H1 (cell line): Measurements from ENCODE around the gene CNGB1. TPM values are rescaled to one million over a fixed set of nuclear protein-coding genes. Genes with fewer than 3 reads are reported as not detected.
"Not testable (repeated sequence)": the region's sequence is repeated elsewhere in the genome, so short reads cannot be mapped to it uniquely, and the experiment has no call there.

Experiments used
- CTCF ChIA-PET: fragments of 300-600 bp; sonication (Branson Sonifier 250); formaldehyde crosslinking; loops from one replicate; lab custom pipeline; 2021; ENCODE audit not compliant: partially characterized antibody; lab: Charles Lee
- POLR2A ChIA-PET: fragments of 300-600 bp; sonication (Branson Sonifier 250); formaldehyde crosslinking; loops from one replicate; lab custom pipeline; 2021; ENCODE audit warnings: inconsistent platforms; ENCODE audit not compliant: partially characterized antibody; lab: Charles Lee
- DNase-seq, 2 experiments: peaks; one replicate each; pipeline versions ENCODE4 v3.0.0 to v3.0.0-alpha.2; 2010 to 2022; ENCODE audit warnings: low spot score in 2 of 2, low read depth in 1 of 2, mixed read lengths in 1 of 2
- FAIRE-seq: peaks from 2 replicates; lab custom pipeline; 2011; peaks lifted over from hg19 to GRCh38; lab: Jason Lieb, UNC
- H2AFZ ChIP-seq: 2 replicates; pipeline ENCODE4 v1.8.1; 2012; ENCODE audit warnings: low read length, inconsistent platforms
- H2AK5ac ChIP-seq: 2 replicates; pipeline ENCODE4 v1.6.1; 2013; ENCODE audit warnings: low read depth, low read length
- H2BK120ac ChIP-seq: replicated peaks from 2 replicates; pipeline ENCODE3; 2013; ENCODE audit warnings: low read depth, low read length, inconsistent platforms
- H2BK12ac ChIP-seq: 2 replicates; pipeline ENCODE4 v1.6.1; 2013; ENCODE audit warnings: low read depth, low read length
- H2BK15ac ChIP-seq: 2 replicates; pipeline ENCODE4 v1.6.1; 2013; ENCODE audit warnings: low read length
- H2BK20ac ChIP-seq: 2 replicates; pipeline ENCODE4 v1.6.1; 2013; ENCODE audit warnings: low read length
- H2BK5ac ChIP-seq: 2 replicates; pipeline ENCODE4 v1.6.1; 2013; ENCODE audit warnings: low read depth, low read length
- H3K14ac ChIP-seq: 2 replicates; pipeline ENCODE4 v1.6.1; 2013; ENCODE audit warnings: inconsistent platforms; ENCODE audit not compliant: insufficient read length
- H3K18ac ChIP-seq: 2 replicates; pipeline ENCODE4 v1.6.1; 2013; ENCODE audit warnings: low read length; ENCODE audit errors: extremely low read depth
- H3K23ac ChIP-seq: 2 replicates; pipeline ENCODE4 v1.6.1; 2013; ENCODE audit warnings: inconsistent platforms; ENCODE audit not compliant: insufficient read length
- H3K23me2 ChIP-seq: 2 replicates; pipeline ENCODE4 v1.6.1; 2013; ENCODE audit warnings: low read depth, low read length
- H3K27ac ChIP-seq: 2 replicates; pipeline ENCODE4 v1.6.1; 2011; ENCODE audit warnings: low read depth, low read length, inconsistent platforms
- H3K27me3 ChIP-seq, 4 experiments: replicated peaks in 1 of 4; 1 replicate in 1 of 4; 2 replicates in 3 of 4; pipeline versions ENCODE4 v1.6.1 to v1.8.1; 2011 to 2013; ENCODE audit warnings: low read length in 3 of 4, mild to moderate bottlenecking in 3 of 4, inconsistent platforms in 2 of 4, mixed read lengths in 2 of 4, moderate library complexity in 1 of 4; ENCODE audit not compliant: control insufficient read depth in 3 of 4, insufficient read depth in 3 of 4; ENCODE audit errors: extremely low read depth in 1 of 4
- H3K36me3 ChIP-seq, 4 experiments: 2 replicates each; pipeline versions ENCODE4 v1.6.1 to v1.8.1; 2011 to 2013; ENCODE audit warnings: mild to moderate bottlenecking in 4 of 4, low read length in 3 of 4, moderate library complexity in 2 of 4, control low read depth in 1 of 4, inconsistent platforms in 1 of 4; ENCODE audit not compliant: insufficient read depth in 4 of 4, control insufficient read depth in 2 of 4
- H3K4ac ChIP-seq: replicated peaks from 2 replicates; pipeline ENCODE3; 2013; ENCODE audit warnings: low read length, low read depth, mixed read lengths, inconsistent platforms; ENCODE audit not compliant: insufficient read length
- H3K4me1 ChIP-seq, 4 experiments: replicated peaks in 1 of 4; 1 replicate in 1 of 4; 2 replicates in 3 of 4; pipeline versions ENCODE4 v1.6.1 to v1.8.1; 2011 to 2013; ENCODE audit warnings: low read length in 3 of 4, inconsistent platforms in 2 of 4, mixed read lengths in 1 of 4; ENCODE audit not compliant: insufficient read depth in 4 of 4, control insufficient read depth in 3 of 4
- H3K4me2 ChIP-seq, 2 experiments: 2 replicates each; pipeline versions ENCODE4 v1.6.1 to v1.8.1; 2011 to 2013; ENCODE audit warnings: low read depth in 2 of 2, low read length in 2 of 2, control low read depth in 1 of 2, inconsistent platforms in 1 of 2, mild to moderate bottlenecking in 1 of 2; ENCODE audit not compliant: insufficient read depth in 1 of 2
- H3K4me3 ChIP-seq, 4 experiments: fragments of 200-600, 300-600 bp in 1 of 4; sonication (generic), shearing (Covaris generic), sonication (Bioruptor Twin) in 1 of 4; 2 replicates each; pipeline versions ENCODE4 v1.5.1 to v1.8.1; 2011 to 2016; ENCODE audit warnings: low read length in 4 of 4, low read depth in 3 of 4, control low read depth in 2 of 4, inconsistent platforms in 2 of 4, mild to moderate bottlenecking in 2 of 4, mixed read lengths in 1 of 4, moderate library complexity in 1 of 4; ENCODE audit not compliant: insufficient read depth in 2 of 4; ENCODE audit errors: extremely low read depth in 1 of 4
- H3K56ac ChIP-seq: replicated peaks from 2 replicates; pipeline ENCODE3; 2013; ENCODE audit warnings: low read depth, mild to moderate bottlenecking, mixed read lengths, low read length, inconsistent platforms; ENCODE audit not compliant: insufficient read length
- H3K79me1 ChIP-seq: 2 replicates; pipeline ENCODE4 v1.6.1; 2013; ENCODE audit warnings: low read depth, low read length, control low read depth
- H3K79me2 ChIP-seq, 2 experiments: 2 replicates each; pipeline versions ENCODE4 v1.6.1 to v1.8.1; 2012 to 2013; ENCODE audit warnings: low read length in 2 of 2, mild to moderate bottlenecking in 2 of 2, inconsistent platforms in 1 of 2; ENCODE audit not compliant: insufficient read depth in 2 of 2, control insufficient read depth in 1 of 2
- H3K9ac ChIP-seq, 4 experiments: replicated peaks in 1 of 4; 1 replicate in 1 of 4; 2 replicates in 3 of 4; pipeline versions ENCODE4 v1.6.1 to v1.8.1; 2011 to 2013; ENCODE audit warnings: low read depth in 3 of 4, low read length in 3 of 4, control low read depth in 2 of 4, mild to moderate bottlenecking in 2 of 4, moderate library complexity in 2 of 4, inconsistent platforms in 1 of 4; ENCODE audit errors: extremely low read depth in 1 of 4
- H3K9me3 ChIP-seq, 2 experiments: 2 replicates each; pipeline versions ENCODE4 v1.6.1 to v1.8.1; 2012 to 2013; ENCODE audit warnings: mild to moderate bottlenecking in 2 of 2, moderate library complexity in 2 of 2, control low read depth in 1 of 2, inconsistent platforms in 1 of 2, low read depth in 1 of 2, low read length in 1 of 2, mixed read lengths in 1 of 2; ENCODE audit not compliant: insufficient read depth in 2 of 2
- H4K20me1 ChIP-seq, 2 experiments: replicated peaks in 1 of 2; 2 replicates each; pipeline versions ENCODE3 to v1.8.1; 2011 to 2013; ENCODE audit warnings: inconsistent platforms in 2 of 2, low read length in 2 of 2, mild to moderate bottlenecking in 1 of 2; ENCODE audit not compliant: insufficient read depth in 2 of 2, control insufficient read depth in 1 of 2
- H4K5ac ChIP-seq: 2 replicates; pipeline ENCODE4 v1.6.1; 2013; ENCODE audit warnings: low read length, low read depth, mixed read lengths, inconsistent platforms; ENCODE audit not compliant: insufficient read length
- H4K8ac ChIP-seq: 2 replicates; pipeline ENCODE4 v1.8.0; 2013; ENCODE audit warnings: mild to moderate bottlenecking, moderate library complexity, low read length, inconsistent platforms; ENCODE audit not compliant: insufficient read depth; ENCODE audit errors: extremely low read depth
- H4K91ac ChIP-seq: replicated peaks from 2 replicates; pipeline ENCODE3; 2013; ENCODE audit warnings: low read length, mixed read lengths, inconsistent platforms; ENCODE audit not compliant: insufficient read length
- E2F6 ChIP-seq: IDR thresholded peaks from 2 replicates; pipeline ENCODE4 v1.6.1; 2012; ENCODE audit warnings: inconsistent platforms
- POLR2AphosphoS5 ChIP-seq: IDR thresholded peaks from 2 replicates; pipeline ENCODE4 v1.6.1; 2011; ENCODE audit warnings: low read depth, low read length
- RAD21 ChIP-seq, 2 experiments: IDR thresholded peaks in 1 of 2; conservative IDR thresholded peaks in 1 of 2; 2 replicates each; pipeline ENCODE4 v1.6.1; 2011; ENCODE audit warnings: low read depth in 2 of 2, low read length in 2 of 2, improper control_type of control experiment in 1 of 2, inconsistent platforms in 1 of 2, mild to moderate bottlenecking in 1 of 2, moderate library complexity in 1 of 2
- SP1 ChIP-seq: IDR thresholded peaks from 2 replicates; pipeline ENCODE4 v1.6.1; 2011; ENCODE audit warnings: low read depth, low read length
- WGBS, 2 experiments: shearing (Covaris generic) in 1 of 2; methylation state at CpG; one replicate each; pipeline versions ENCODE4 v1.1.6 to v1.1.7; 2013 to 2015; ENCODE audit warnings: low lambda C conversion rate in 2 of 2, mixed read lengths in 2 of 2, inconsistent platforms in 1 of 2, low coverage in 1 of 2, missing lambda C conversion rate in 1 of 2; ENCODE audit not compliant: insufficient replicate concordance in 2 of 2, insufficient coverage in 1 of 2, insufficient read length in 1 of 2; ENCODE audit errors: extremely low coverage in 1 of 2, missing lambda C conversion rate in 1 of 2; 5-methylcytosine and 5-hydroxymethylcytosine counted together
- polyA plus RNA-seq, 7 experiments: library from polyadenylated mRNA; depleted of rRNA in 3 of 7; stranded (reverse) in 5 of 7; unstranded in 2 of 7; fragments of >200 nt in 5 of 7; fragments of 200-250 nt in 2 of 7; gene quantifications; 1 replicate in 5 of 7; 2 replicates in 1 of 7; 4 replicates in 1 of 7; pipeline versions ENCODE4 v1.2.1 to v1.2.3, GENCODE V29; 2011 to 2013; ENCODE audit warnings: missing spikeins in 2 of 7, mixed read lengths in 2 of 7
- total RNA-seq: library from RNA; stranded (reverse); fragmentation: NEBNext Ultra II Directional; extraction: Animal tissue kit (Norgen Biotek cat#: 25700); gene quantifications from 2 replicates; pipeline ENCODE4 v1.2.1, GENCODE V29; 2021

Gene CNGB1
- total and polyA plus RNA-seq, 2 of the 8 experiments (the other 6 are each of a cell fraction or from before 2014, with no cell fraction given), result not detected

- TF ChIP-seq RAD21 (IDR thresholded peaks at IDR 0.05 in 1 of 2, conservative IDR thresholded peaks at IDR 0.05 in 1 of 2; ENCODE audit: low read depth in 2 of 2, low read length in 2 of 2) (no peak), E2F6 (no peak), SP1 (no peak), POLR2AphosphoS5 (no peak)
Observed at GRCh38 chr16:57837305-57838125, 133.4 kb downstream of the CNGB1 start (continued).

DNA sequence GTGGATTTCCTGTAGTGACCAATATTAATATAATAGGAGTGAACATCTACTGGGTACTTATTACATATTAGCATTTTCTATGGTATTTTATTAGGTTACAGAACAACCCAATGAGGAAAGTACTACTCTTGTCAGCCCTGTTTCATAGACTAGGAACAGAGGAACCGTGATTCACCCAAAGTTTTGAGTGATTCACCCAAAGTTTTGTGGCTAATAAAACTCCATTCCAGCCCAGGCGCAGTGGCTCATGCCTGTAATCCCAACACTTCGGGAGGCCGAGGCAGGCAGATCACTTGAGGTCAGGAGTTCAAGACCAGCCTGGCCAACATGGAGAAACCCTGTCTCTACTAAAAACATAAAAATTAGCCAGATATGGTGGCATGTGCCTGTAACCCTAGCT is 135.5 kb downstream of the CNGB1 start:
- H2AFZ ChIP-seq, H4K8ac ChIP-seq, H3K27me3 ChIP-seq, H3K9me3 ChIP-seq, H2BK5ac ChIP-seq, H3K79me2 ChIP-seq, H3K23me2 ChIP-seq, H3K9ac ChIP-seq, H3K4me2 ChIP-seq, H4K20me1 ChIP-seq, H3K36me3 ChIP-seq, H4K5ac ChIP-seq, H3K23ac ChIP-seq, H3K4me3 ChIP-seq, H2BK15ac ChIP-seq, H3K79me1 ChIP-seq, H3K18ac ChIP-seq, H3K14ac ChIP-seq, H3K27ac ChIP-seq, H2AK5ac ChIP-seq, DNase-seq, H2BK20ac ChIP-seq, H2BK120ac ChIP-seq, FAIRE-seq, H4K91ac ChIP-seq, H3K4ac ChIP-seq, H3K56ac ChIP-seq: not testable (repeated sequence)
- POLR2A ChIA-PET, result interaction anchor here (0.8 to 1.8 kb wide), 4 partner anchors 9 to 24 kb away, joined by 3 to 4 read pairs (median 3); no protein-coding TSS in a partner anchor
- peaks cover 6 to 12% (median 9%) of the 10 kb centered on the region in 4 experiments for H3K4me1 ChIP-seq
- 0 out of 2 replicates have a peak overlapping the region, but pooled peaks have one; percentile 52 for H2BK12ac ChIP-seq
- WGBS, 2 experiments, result 92% methylated on average over 4 of the region's 4 CpGs; no CpG with 5 or more reads in 1 of the 2 experiments
- CTCF ChIA-PET, result interaction anchor here (0.9 to 2.9 kb wide), 7 partner anchors 10 to 64 kb away, joined by 3 to 10 read pairs (median 4); partner anchors contain the start of gene KIFC3
